B cell (primary cell): Measurements from ENCODE around the gene RUVBL2. TPM values are rescaled to one million over a fixed set of nuclear protein-coding genes. Genes with fewer than 3 reads are reported as not detected.

Experiments used
- ATAC-seq: fragments of 200-7000 bp; cut with Tn5 transposase; one replicate; pipeline ENCODE4 v1.10.0; 2021; ENCODE audit warnings: low read depth, mild to moderate bottlenecking, moderate number of reproducible peaks, moderate library complexity
- CTCF ChIA-PET: fragments of 350-600 bp; sonication (Branson Sonifier 250); formaldehyde crosslinking; loops from one replicate; lab custom pipeline; 2021; ENCODE audit warnings: antibody characterized with exemption, inconsistent platforms; lab: Charles Lee
- POLR2A ChIA-PET: fragments of 350-600 bp; sonication (Branson Sonifier 250); formaldehyde crosslinking; loops from one replicate; lab custom pipeline; 2021; ENCODE audit warnings: antibody characterized with exemption; lab: Charles Lee
- DNase-seq: peaks from one replicate; pipeline ENCODE4 v3.0.0; 2013
- H2AFZ ChIP-seq: 2 replicates; pipeline ENCODE4 v1.6.1; 2012; ENCODE audit warnings: mild to moderate bottlenecking, low read depth, low read length; ENCODE audit not compliant: insufficient read depth, poor library complexity, severe bottlenecking
- H3K27ac ChIP-seq, 2 donors: 1 replicate in 1 of 2; 2 replicates in 1 of 2; pipeline ENCODE4 v1.5.1; 2012 to 2013; ENCODE audit warnings: low read length in 2 of 2, mild to moderate bottlenecking in 2 of 2, moderate library complexity in 1 of 2
- H3K27me3 ChIP-seq, 4 experiments: fragments of 200-600 bp in 1 of 4; sonication (generic) in 1 of 4; replicated peaks in 1 of 4; 1 replicate in 2 of 4; 2 replicates in 2 of 4; pipeline versions ENCODE4 v1.6.1 to v1.7.0; 2013 to 2016; ENCODE audit warnings: low read length in 3 of 4, mild to moderate bottlenecking in 2 of 4, mixed read lengths in 1 of 4, moderate library complexity in 1 of 4; ENCODE audit not compliant: insufficient read depth in 4 of 4, control insufficient read depth in 3 of 4; ENCODE audit errors: control extremely low read depth in 1 of 4
- H3K36me3 ChIP-seq, 2 experiments: replicated peaks in 1 of 2; 1 replicate in 1 of 2; 2 replicates in 1 of 2; pipeline versions ENCODE4 v1.6.1 to v1.7.1; 2013; ENCODE audit warnings: low read length in 1 of 2; ENCODE audit not compliant: insufficient read depth in 2 of 2, control insufficient read depth in 1 of 2; ENCODE audit errors: control extremely low read depth in 1 of 2, extremely low read depth in 1 of 2
- H3K4me1 ChIP-seq, 2 donors: fragments of 200-600 bp in 1 of 2; sonication (generic) in 1 of 2; 1 replicate in 1 of 2; 2 replicates in 1 of 2; pipeline versions ENCODE4 v1.5.1 to v1.6.1; 2013 to 2017; ENCODE audit warnings: low read length in 2 of 2; ENCODE audit not compliant: control insufficient read depth in 2 of 2, insufficient read depth in 2 of 2
- H3K4me2 ChIP-seq: replicated peaks from 2 replicates; pipeline ENCODE3; 2012; ENCODE audit warnings: mild to moderate bottlenecking, low read depth, low read length; ENCODE audit not compliant: poor library complexity, severe bottlenecking
- H3K4me3 ChIP-seq, 5 experiments: fragments of 200-600 bp in 1 of 5; sonication (generic) in 1 of 5; 1 replicate in 3 of 5; 2 replicates in 2 of 5; pipeline versions ENCODE4 v1.5.1 to v1.7.0; 2011 to 2016; ENCODE audit warnings: low read length in 4 of 5, mild to moderate bottlenecking in 4 of 5, low read depth in 2 of 5, control low read depth in 1 of 5, moderate library complexity in 1 of 5; ENCODE audit not compliant: insufficient read depth in 1 of 5; ENCODE audit errors: control extremely low read depth in 1 of 5, extremely low read depth in 1 of 5
- H3K79me2 ChIP-seq: fragments of 200-600 bp; sonication (generic); one replicate; pipeline ENCODE4 v1.6.0; 2016; ENCODE audit warnings: low read length; ENCODE audit not compliant: control insufficient read depth, insufficient read depth
- H3K9ac ChIP-seq: fragments of 200-600 bp; sonication (generic); 2 replicates; pipeline ENCODE4 v1.6.1; 2017; ENCODE audit warnings: mild to moderate bottlenecking, low read length, moderate library complexity
- H3K9me3 ChIP-seq, 3 donors: one replicate each; pipeline versions ENCODE4 v1.6.1 to v1.7.1; 2013; ENCODE audit warnings: low read length in 2 of 3; ENCODE audit not compliant: control insufficient read depth in 2 of 3, insufficient read depth in 1 of 3; ENCODE audit errors: control extremely low read depth in 1 of 3
- H4K20me1 ChIP-seq: 2 replicates; pipeline ENCODE4 v1.6.0; 2012; ENCODE audit warnings: mild to moderate bottlenecking, low read length; ENCODE audit not compliant: insufficient read depth, control insufficient read depth, poor library complexity, severe bottlenecking
- H3K27ac Mint-ChIP-seq: one replicate; pipeline ENCODE4 v1.8.0; 2021; ENCODE audit warnings: mixed read lengths
- H3K27me3 Mint-ChIP-seq: one replicate; pipeline ENCODE4 v1.8.0; 2021; ENCODE audit warnings: mixed read lengths
- H3K4me1 Mint-ChIP-seq: one replicate; pipeline ENCODE4 v1.8.0; 2021; ENCODE audit warnings: mixed read lengths
- H3K4me3 Mint-ChIP-seq: one replicate; pipeline ENCODE4 v1.8.0; 2021; ENCODE audit warnings: mixed read lengths
- H3K9me3 Mint-ChIP-seq: one replicate; pipeline ENCODE4 v1.8.0; 2022; ENCODE audit warnings: mixed read lengths; ENCODE audit not compliant: insufficient read depth
- CTCF ChIP-seq: fragments of 200-600 bp; IDR thresholded peaks from one replicate; pipeline ENCODE4 v1.8.0; 2022; ENCODE audit warnings: antibody characterized with exemption, mild to moderate bottlenecking
- EZH2 ChIP-seq: IDR thresholded peaks from 2 replicates; pipeline ENCODE4 v1.6.1; 2012; ENCODE audit warnings: borderline replicate concordance, low read depth, mild to moderate bottlenecking, moderate library complexity, low read length; ENCODE audit not compliant: insufficient read depth, poor library complexity, severe bottlenecking
- WGBS: methylation state at CpG from one replicate; pipeline ENCODE4 v1.1.5; 2013; ENCODE audit warnings: missing lambda C conversion rate; ENCODE audit not compliant: insufficient coverage; 5-methylcytosine and 5-hydroxymethylcytosine counted together
- intact Hi-C: fragments of 100-400 bp; cut with micrococcal nuclease; formaldehyde crosslinking; loops from one replicate; pipeline ENCODE4 v1.10.0; 2022
- polyA minus RNA-seq: library from RNA; depleted of rRNA, polyadenylated mRNA; stranded (reverse); fragments of >200 nt; gene quantifications from 2 replicates; pipeline ENCODE4 v1.2.3, GENCODE V29; 2012
- polyA plus RNA-seq: library from polyadenylated mRNA; depleted of rRNA; stranded (reverse); fragments of >200 nt; gene quantifications from 2 replicates; pipeline ENCODE4 v1.2.3, GENCODE V29; 2012
- total RNA-seq, 2 donors: library from RNA; stranded (reverse); fragments of 120-200 nt in 1 of 2; gene quantifications; 1 replicate in 1 of 2; 2 replicates in 1 of 2; pipeline versions ENCODE4 v1.2.3 to v1.2.4, GENCODE V29; 2013 to 2022

The RUVBL2 gene
- total RNA-seq, result 36.1 and 44.8 TPM in 2 replicates
- 42.3 TPM for total RNA-seq (2013)
- 50.7 and 57.4 TPM in 2 replicates for polyA plus RNA-seq
- 74.0 and 77.2 TPM in 2 replicates for polyA minus RNA-seq

- peak within 1 kb of the TSS; percentile 92 for H3K27ac Mint-ChIP-seq
- H3K4me2 ChIP-seq, result peak within 1 kb of the TSS; percentile 99
- H3K27me3 ChIP-seq, result no peaks in the 10 kb centered on the region
- WGBS, result under 1% methylated on average over 48 of the region's 56 CpGs
- peak; percentile 100 for DNase-seq
- no peaks in the 10 kb centered on the region for H3K9me3 Mint-ChIP-seq
- H3K27ac ChIP-seq, result peak within 1 kb of the TSS; percentile 77 to 89
- H3K4me1 ChIP-seq, result peaks cover 15 to 27% of the 10 kb centered on the region in 2 donors
- H3K9ac ChIP-seq, result peak within 1 kb of the TSS; percentile 94
- H3K4me1 Mint-ChIP-seq, result peaks cover 34% of the 10 kb centered on the region
- H4K20me1 ChIP-seq, result peaks cover 15% of the 10 kb centered on the region
- H3K4me3 Mint-ChIP-seq, result peak within 1 kb of the TSS; percentile 94
- peak; percentile 91 for ATAC-seq
- peaks cover 0 to 6% of the 10 kb centered on the region in 2 experiments for H3K36me3 ChIP-seq
- no peaks in the 10 kb centered on the region for H3K9me3 ChIP-seq
- H3K27me3 Mint-ChIP-seq, result no peaks in the 10 kb centered on the region
- TF ChIP-seq CTCF (peak; percentile 99), EZH2 (no peak)
- CTCF ChIA-PET, result interaction anchor here (0.5 to 3.4 kb wide), 37 partner anchors 8 to 573 kb away, joined by 3 to 17 read pairs (median 4); partner anchors contain the start of genes DHDH, FTL, HSD17B14 and LIN7B
- H2AFZ ChIP-seq, result peak within 1 kb of the TSS; percentile 94
- intact Hi-C loops, result loop anchor here (1.0 to 10.0 kb wide), 9 partner anchors 15 to 215 kb away; partner anchors contain the start of genes C19orf73, FTL, LIN7B and NUCB1
- POLR2A ChIA-PET, result interaction anchor here (0.6 to 1.4 kb wide), 16 partner anchors 10 to 1250 kb away, joined by 3 to 17 read pairs (median 5); partner anchors contain the start of genes BAX, CA11, FTL and HSD17B14
- H3K4me3 ChIP-seq, result peak within 1 kb of the TSS; percentile 61 to 94 (median 79)
- H3K79me2 ChIP-seq, result peaks cover 69% of the 10 kb centered on the region
Measured at GRCh38 chr19:48993175-48994034, at the start of gene RUVBL2, which contains the start of gene GYS1. Gene RUVBL2, plus strand, starts transcription at chr19:48993887. Its CDS starts 25 bp downstream, at chr19:48993912. Gene GYS1, minus strand, starts transcription at chr19:48993309. Its CDS starts 197 bp downstream, at chr19:48993112.
